CD4-positive, alpha-beta T cell (primary cell): ENCODE data around the gene GLIS1. TPM values are rescaled to one million over a fixed set of nuclear protein-coding genes. Genes with fewer than 3 reads are reported as not detected.

ENCODE experiments used
- ATAC-seq: fragments of 200-7000 bp; cut with Tn5 transposase; one replicate; pipeline ENCODE4 v1.10.0; 2022; ENCODE audit warnings: mild to moderate bottlenecking; ENCODE audit not compliant: poor library complexity
- CTCF ChIA-PET: fragments of 350-600 bp; sonication (Branson Sonifier 250); formaldehyde crosslinking; loops from one replicate; lab custom pipeline; 2021; ENCODE audit warnings: antibody characterized with exemption, inconsistent platforms; lab: Charles Lee
- POLR2A ChIA-PET: fragments of 350-600 bp; sonication (Branson Sonifier 250); formaldehyde crosslinking; loops from one replicate; lab custom pipeline; 2021; ENCODE audit warnings: antibody characterized with exemption, inconsistent platforms; lab: Charles Lee
- DNase-seq, 14 experiments: peaks; one replicate each; pipeline ENCODE4 v3.0.0-alpha.2; 2013 to 2020; ENCODE audit warnings: mixed read lengths in 2 of 14
- H3K27ac ChIP-seq, 2 donors: one replicate each; pipeline versions ENCODE4 v1.5.1 to v1.7.0; 2013; ENCODE audit warnings: low read length in 2 of 2, low read depth in 1 of 2, mild to moderate bottlenecking in 1 of 2
- H3K27me3 ChIP-seq, 2 experiments: 1 replicate in 1 of 2; 2 replicates in 1 of 2; pipeline versions ENCODE4 v1.6.1 to v1.7.0; 2013; ENCODE audit warnings: low read length in 2 of 2, control low read depth in 1 of 2, mild to moderate bottlenecking in 1 of 2, moderate library complexity in 1 of 2; ENCODE audit not compliant: insufficient read depth in 2 of 2, control insufficient read depth in 1 of 2
- H3K36me3 ChIP-seq: one replicate; pipeline ENCODE4 v1.6.1; 2013; ENCODE audit warnings: low read length, control low read depth; ENCODE audit not compliant: insufficient read depth
- H3K4me1 ChIP-seq: one replicate; pipeline ENCODE4 v1.6.1; 2013; ENCODE audit warnings: low read length, control low read depth; ENCODE audit not compliant: insufficient read depth
- H3K4me3 ChIP-seq: one replicate; pipeline ENCODE4 v1.5.1; 2013; ENCODE audit warnings: mild to moderate bottlenecking, low read length, moderate library complexity
- H3K9me3 ChIP-seq, 2 experiments: 1 replicate in 1 of 2; 2 replicates in 1 of 2; pipeline versions ENCODE4 v1.6.1 to v1.7.0; 2013; ENCODE audit warnings: low read length in 2 of 2, mild to moderate bottlenecking in 2 of 2, control low read depth in 1 of 2, moderate library complexity in 1 of 2; ENCODE audit not compliant: control insufficient read depth in 1 of 2, insufficient read depth in 1 of 2
- H3K27ac Mint-ChIP-seq: one replicate; pipeline ENCODE4 v1.8.0; 2020; ENCODE audit warnings: mixed read lengths
- H3K27me3 Mint-ChIP-seq: one replicate; pipeline ENCODE4 v1.8.0; 2021; ENCODE audit warnings: mixed read lengths
- H3K36me3 Mint-ChIP-seq: one replicate; pipeline ENCODE4 v1.8.0; 2021; ENCODE audit warnings: low read depth, mixed read lengths
- H3K4me1 Mint-ChIP-seq: one replicate; pipeline ENCODE4 v1.8.0; 2021; ENCODE audit warnings: low read depth, mixed read lengths
- H3K4me3 Mint-ChIP-seq: one replicate; pipeline ENCODE4 v1.8.0; 2020; ENCODE audit warnings: mild to moderate bottlenecking, mixed read lengths
- H3K9me3 Mint-ChIP-seq: one replicate; pipeline ENCODE4 v1.8.0; 2020; ENCODE audit warnings: mixed read lengths
- intact Hi-C, 2 experiments: fragments of 100-400 bp; cut with DNase I in 1 of 2; cut with micrococcal nuclease in 1 of 2; formaldehyde crosslinking; loops; one replicate each; pipeline versions ENCODE4 v1.15.1 to v1.9.0; 2023 to 2025; cut with DNase I, micrococcal nuclease
- total RNA-seq, 174 experiments: library from RNA in 2 of 174; stranded (reverse) in 2 of 174; gene quantifications; one replicate each; pipeline ENCODE4 v1.2.3 and lab custom pipeline; 2021 to 2026
- TF ChIP-seq, protein P1 (sequence below): fragments of 200-600 bp; IDR thresholded peaks from one replicate; pipeline ENCODE4 v1.8.0; 2022; ENCODE audit warnings: antibody characterized with exemption, mild to moderate bottlenecking

GLIS1 gene
- total RNA-seq, 2 experiments from 2014 or later: not detected

DNA sequence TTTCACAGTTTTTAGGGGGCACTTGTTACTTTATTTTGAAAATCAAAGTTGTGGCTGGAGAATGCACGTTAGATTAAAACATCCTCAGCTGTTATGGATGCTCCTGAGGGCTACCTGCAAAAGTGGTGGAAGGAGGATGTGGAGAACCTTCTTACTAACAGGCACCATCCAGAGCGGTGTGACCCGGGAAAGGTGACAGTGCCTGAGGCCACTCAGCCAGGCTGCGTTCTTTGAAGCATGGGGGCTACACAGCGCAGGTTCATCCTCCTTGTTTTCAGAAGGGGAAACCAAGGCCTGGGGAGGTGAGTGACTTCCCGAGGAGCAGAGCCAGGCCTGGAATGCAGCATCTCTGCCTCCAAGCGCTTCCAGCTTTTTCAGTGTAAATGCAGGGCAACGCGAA is 255.8 kb downstream of the GLIS1 start:
- peaks cover 7% of the 10 kb centered on the region for H3K4me1 ChIP-seq
- ChIA-PET POLR2A (no interaction called here), CTCF (no interaction called here)
- Mint-ChIP-seq H3K4me1 (no peaks in the 10 kb centered on the region), H3K36me3 (no peaks in the 10 kb centered on the region), H3K27ac (no peak overlapping the region), H3K27me3 (peaks cover 29% of the 10 kb centered on the region), H3K4me3 (no peak overlapping the region), H3K9me3 (no peaks in the 10 kb centered on the region)
- TF ChIP-seq, protein P1, sequence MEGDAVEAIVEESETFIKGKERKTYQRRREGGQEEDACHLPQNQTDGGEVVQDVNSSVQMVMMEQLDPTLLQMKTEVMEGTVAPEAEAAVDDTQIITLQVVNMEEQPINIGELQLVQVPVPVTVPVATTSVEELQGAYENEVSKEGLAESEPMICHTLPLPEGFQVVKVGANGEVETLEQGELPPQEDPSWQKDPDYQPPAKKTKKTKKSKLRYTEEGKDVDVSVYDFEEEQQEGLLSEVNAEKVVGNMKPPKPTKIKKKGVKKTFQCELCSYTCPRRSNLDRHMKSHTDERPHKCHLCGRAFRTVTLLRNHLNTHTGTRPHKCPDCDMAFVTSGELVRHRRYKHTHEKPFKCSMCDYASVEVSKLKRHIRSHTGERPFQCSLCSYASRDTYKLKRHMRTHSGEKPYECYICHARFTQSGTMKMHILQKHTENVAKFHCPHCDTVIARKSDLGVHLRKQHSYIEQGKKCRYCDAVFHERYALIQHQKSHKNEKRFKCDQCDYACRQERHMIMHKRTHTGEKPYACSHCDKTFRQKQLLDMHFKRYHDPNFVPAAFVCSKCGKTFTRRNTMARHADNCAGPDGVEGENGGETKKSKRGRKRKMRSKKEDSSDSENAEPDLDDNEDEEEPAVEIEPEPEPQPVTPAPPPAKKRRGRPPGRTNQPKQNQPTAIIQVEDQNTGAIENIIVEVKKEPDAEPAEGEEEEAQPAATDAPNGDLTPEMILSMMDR: no peak
- intact Hi-C loops: loop anchor here in 1 of 2 experiments (10.0 kb wide), 1 partner anchor 1332 kb away; no protein-coding TSS in a partner anchor
- H3K9me3 ChIP-seq: peaks cover 0 to 5% of the 10 kb centered on the region in 2 experiments
- ATAC-seq (no peak), DNase-seq (no peak)
- no peak overlapping the region for H3K4me3 ChIP-seq
- H3K36me3 ChIP-seq: no peaks in the 10 kb centered on the region
- peaks cover 3 to 12% of the 10 kb centered on the region in 2 experiments for H3K27me3 ChIP-seq
- H3K27ac ChIP-seq: no peak overlapping the region

- H3K36me3 Mint-ChIP-seq: no peaks in the 10 kb centered on the region
- Histone ChIP-seq H3K4me3 (no peak overlapping the region), H3K9me3 (peaks cover 0 to 5% of the 10 kb centered on the region in 2 experiments), H3K27ac (no peak overlapping the region), H3K4me1 (peaks cover 7% of the 10 kb centered on the region), H3K27me3 (peaks cover 3 to 12% of the 10 kb centered on the region in 2 experiments), H3K36me3 (no peaks in the 10 kb centered on the region)
- no peak overlapping the region for H3K4me3 Mint-ChIP-seq
- H3K27me3 Mint-ChIP-seq: peaks cover 28% of the 10 kb centered on the region
- no peaks in the 10 kb centered on the region for H3K4me1 Mint-ChIP-seq
- POLR2A ChIA-PET: no interaction called here
- H3K27ac Mint-ChIP-seq: no peak overlapping the region
- ATAC-seq (no peak), DNase-seq (no peak)
- intact Hi-C loops: loop anchor here in 1 of 2 experiments (10.0 kb wide), 1 partner anchor 1332 kb away; no protein-coding TSS in a partner anchor
- CTCF ChIA-PET: no interaction called here
- no peaks in the 10 kb centered on the region for H3K9me3 Mint-ChIP-seq
- TF ChIP-seq, protein P1: no peak
These were observed 256.4 kb downstream of the GLIS1 start for GRCh38 chr1:53482441-53483153.

DNA sequence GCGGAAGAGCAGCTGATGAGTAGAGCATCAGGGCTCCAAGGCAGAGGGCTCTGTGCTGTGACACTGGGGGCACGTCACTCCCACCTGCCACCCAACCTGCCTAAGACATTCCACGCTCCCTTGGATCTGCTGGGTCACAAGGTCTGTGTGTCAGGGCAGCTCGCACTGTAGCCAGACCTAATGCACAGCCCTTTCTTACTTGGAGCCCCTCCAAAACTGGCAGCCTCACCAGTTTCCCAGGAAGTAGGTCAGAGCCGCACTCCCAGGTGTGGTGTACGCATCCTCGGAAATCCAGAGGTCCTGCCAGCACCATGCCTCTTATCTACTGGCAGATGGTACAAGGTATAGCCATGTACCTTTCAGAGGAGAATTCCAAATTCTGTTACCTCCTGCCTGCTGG is 257.5 kb downstream of the GLIS1 start:
- Mint-ChIP-seq H3K27me3 (peaks cover 19% of the 10 kb centered on the region), H3K36me3 (no peaks in the 10 kb centered on the region), H3K9me3 (no peaks in the 10 kb centered on the region), H3K27ac (no peak overlapping the region), H3K4me1 (no peaks in the 10 kb centered on the region), H3K4me3 (no peak overlapping the region)
- H3K36me3 ChIP-seq: no peaks in the 10 kb centered on the region
- H3K27me3 ChIP-seq: peaks cover 0 to 12% of the 10 kb centered on the region in 2 experiments
- DNase-seq: no peak
- peaks cover 7% of the 10 kb centered on the region for H3K4me1 ChIP-seq
- ChIA-PET CTCF (no interaction called here), POLR2A (no interaction called here)
- H3K9me3 ChIP-seq: peaks cover 0 to 5% of the 10 kb centered on the region in 2 experiments
- intact Hi-C loops: loop anchor here in 1 of 2 experiments (10.0 kb wide), 1 partner anchor 1333 kb away; no protein-coding TSS in a partner anchor
- TF ChIP-seq, protein P1: no peak
- no peak for ATAC-seq
- no peak overlapping the region for H3K27ac ChIP-seq
- no peak overlapping the region for H3K4me3 ChIP-seq
